NCI-H1930 (cell line): ENCODE data around the gene LDLRAP1.
A peak's percentile ranks its signal among the peaks of the same experiment; 100 is the strongest.

Experiments
- DNase-seq, 2 experiments: peaks; one replicate each; lab custom pipeline; 2025; lab: John Stamatoyannopoulos, UW

LDLRAP1 gene

GRCh38 chr1:25609921-25610320, 66.5 kb downstream of the LDLRAP1 start:
- no peak for DNase-seq

DNA sequence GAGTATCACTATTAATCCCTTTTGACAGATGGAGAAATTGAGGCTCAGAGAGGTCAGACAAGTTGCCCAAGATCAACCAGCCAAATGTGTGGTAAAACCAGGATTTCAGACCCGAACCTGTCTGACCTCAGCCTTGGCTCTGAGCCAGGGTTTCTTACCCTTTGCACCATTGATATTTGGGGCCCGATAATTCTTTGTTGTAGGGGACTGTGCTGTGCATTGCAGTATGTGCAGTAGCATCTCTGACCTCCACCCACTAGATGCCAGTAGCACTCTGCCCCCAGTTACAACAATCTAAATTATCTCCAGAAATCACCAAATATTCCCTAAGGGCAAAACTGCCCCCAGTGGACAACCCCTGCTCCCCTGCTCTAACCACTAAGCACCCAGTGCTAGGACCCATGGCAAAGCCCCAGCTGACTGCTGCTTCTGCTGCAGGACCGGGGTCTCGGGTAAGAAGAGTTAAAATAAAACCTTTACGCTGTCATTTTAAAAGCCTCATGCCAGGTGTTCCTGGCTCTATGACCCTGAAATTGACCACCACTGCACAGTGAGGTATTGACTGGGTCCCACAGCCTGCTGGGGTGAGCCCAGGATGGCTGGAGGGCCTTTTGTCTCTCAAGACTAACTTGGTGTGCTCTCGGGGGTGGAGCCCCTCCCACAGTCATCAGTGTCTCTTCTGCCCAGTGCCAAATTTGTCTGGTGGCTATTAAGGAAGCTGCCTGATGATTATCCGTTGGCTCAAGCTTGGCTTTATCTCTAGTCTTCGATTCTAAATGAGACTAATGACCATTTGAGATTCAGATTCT, 67.6 kb downstream of the LDLRAP1 start:
- DNase-seq = no peak

DNA sequence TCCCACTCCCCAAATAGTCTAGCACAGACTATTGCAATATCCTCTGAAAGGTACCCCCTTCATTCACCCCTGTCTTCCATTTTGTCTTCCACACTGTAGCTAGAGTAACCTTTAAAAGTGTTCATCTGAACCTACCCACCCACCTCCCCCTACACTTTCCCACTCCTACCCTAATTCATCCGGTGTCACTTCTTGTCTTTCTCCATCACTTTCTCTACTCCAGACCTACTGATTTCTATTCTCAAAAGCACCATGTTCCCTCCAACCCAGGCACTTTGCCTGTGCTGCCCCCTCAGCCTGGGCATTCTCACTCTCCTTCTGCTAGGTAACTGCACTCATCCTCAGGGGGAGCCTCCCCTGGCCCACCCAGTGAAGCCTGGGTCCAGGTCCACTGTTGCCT, 68.4 kb downstream of the LDLRAP1 start:
- DNase-seq = no peak

DNA sequence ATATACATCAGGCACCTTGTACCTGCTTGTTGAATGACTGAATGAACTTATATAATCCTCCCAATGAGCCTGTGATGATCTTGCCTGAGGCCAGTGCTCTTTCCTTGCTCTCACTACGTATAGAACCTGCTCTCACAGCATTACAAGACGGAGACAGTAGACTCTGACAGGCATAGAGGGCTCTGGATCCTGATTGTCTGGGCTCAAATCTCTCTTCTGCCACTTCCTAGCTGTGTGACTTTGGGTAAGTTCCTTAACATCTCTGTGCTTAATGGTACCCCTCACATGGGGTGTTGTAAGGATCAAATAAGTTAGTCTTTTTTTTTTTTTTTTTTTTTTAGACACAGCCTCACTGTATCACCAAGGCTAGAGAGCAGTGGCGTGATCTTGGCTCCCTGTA, 69.0 kb downstream of the LDLRAP1 start:
- no peak for DNase-seq

GRCh38 chr1:25613091-25613490, 69.7 kb downstream of the LDLRAP1 start:
- no peak for DNase-seq

DNA sequence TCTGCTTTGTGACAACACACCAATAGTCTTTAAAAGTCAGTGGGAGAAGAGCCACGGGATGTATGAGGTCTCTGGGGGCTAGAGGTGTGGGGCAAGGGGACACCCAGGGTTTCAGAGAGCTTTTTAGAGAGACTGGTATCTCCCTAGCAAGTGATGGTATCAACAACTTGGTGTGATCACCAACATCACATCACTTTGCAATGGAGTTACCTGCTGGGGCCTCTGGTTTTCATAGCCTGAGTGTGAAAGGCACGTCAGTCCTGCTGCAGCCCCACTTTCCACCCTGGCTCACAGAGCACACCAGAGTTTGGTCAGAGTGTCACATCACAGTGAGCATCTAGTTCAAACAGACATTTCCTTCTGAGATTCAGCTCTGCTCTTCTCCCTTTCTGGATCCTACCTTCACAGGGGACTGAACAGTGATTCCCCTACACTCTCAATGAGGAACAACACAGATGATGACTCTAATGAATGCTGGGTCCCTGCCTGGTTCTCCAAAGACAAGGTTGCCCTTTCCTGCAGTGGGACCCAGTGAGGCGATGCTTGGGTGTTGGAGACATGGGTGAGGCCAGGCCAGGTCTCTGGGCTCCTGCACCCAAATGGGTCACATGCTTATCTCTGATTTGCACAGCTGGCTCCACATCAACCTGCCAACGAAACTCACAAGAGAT, 71.2 kb downstream of the LDLRAP1 start:
- DNase-seq = no peak

DNA sequence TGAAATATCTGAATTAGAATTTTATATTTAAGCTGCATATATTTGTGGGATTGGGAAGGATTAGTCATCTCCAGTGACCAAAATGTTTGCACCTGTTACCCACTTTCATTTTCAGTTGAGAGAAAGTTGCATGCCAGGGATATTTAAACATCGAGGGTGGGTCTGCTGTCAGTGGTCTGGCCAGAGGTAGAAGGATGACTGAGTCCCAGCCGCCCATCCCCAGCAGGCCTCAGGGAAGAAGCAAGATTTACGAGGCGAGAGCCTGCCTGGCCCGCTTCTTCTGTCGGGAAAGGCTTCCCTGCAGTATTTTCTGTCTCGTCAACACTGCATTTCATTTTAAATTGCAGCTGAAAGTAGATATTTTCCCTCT, 71.8 kb downstream of the LDLRAP1 start:
- DNase-seq = no peak

GRCh38 chr1:25615563-25616094, 72.2 kb downstream of the LDLRAP1 start:
- no peak for DNase-seq

DNA sequence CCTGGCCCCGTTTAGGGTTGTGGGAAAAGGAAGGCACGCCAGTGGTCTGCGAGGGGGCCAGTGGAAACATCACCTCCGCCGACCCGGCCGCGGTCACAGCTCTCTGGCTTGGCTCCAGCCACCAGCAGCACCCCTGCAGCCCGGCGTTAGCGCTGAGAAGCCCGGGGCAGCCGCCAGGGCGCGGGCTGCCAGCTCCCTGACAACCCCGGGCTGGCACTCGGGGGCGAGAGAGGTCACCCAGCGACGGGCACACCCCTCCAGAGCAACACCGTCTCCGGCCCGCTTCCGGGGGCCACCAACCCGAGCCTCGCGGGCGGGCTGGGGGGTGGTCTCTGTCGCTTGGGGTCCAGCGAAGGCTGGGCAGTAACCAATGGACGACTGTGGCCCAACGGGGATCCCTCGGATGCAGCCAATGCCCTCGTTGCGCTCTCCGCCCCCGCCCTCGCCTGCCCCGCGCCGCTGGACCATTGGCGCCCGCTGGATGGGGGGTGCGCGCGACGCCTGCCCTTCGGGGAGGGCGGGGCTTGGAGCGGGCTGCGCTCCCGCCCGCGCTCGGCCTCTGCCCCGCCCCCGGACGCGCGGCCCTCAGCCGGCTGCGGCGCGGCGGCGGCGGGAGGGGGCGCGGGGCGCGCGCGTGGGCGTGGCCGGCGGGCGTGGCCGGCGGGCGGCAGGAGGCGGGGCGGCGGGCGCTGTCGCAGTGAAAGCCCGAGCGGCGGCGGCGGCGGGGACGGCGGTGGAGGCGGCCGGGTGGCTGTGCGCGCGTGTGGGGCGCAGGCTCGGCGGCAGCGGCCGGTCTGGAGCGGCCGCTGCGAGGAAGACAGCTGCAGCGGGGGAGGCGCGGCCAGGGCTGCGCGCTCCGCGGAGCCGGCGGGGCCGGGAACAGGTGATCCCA, 72.9 kb downstream of the LDLRAP1 start, which contains the start of gene MAN1C1:
Gene MAN1C1 (plus strand): TSS at position 697 of the 892 bp plus-strand sequence. CDS start 1,007 bp downstream, outside the sequence.
- DNase-seq = peak; percentile 81 to 88

- DNase-seq = no peak
Measured at GRCh38 chr1:25616987-25617624, 73.7 kb downstream of the LDLRAP1 start.

- DNase-seq = no peak
Measured at GRCh38 chr1:25617625-25618432, 74.4 kb downstream of the LDLRAP1 start.

- DNase-seq = no peak
Measured at GRCh38 chr1:25618433-25618808, 75.0 kb downstream of the LDLRAP1 start.
